A549 (cell line): ENCODE measurements around the gene FRMD4A. TPM values are rescaled to one million over a fixed set of nuclear protein-coding genes. Genes with fewer than 3 reads are reported as not detected.

Source experiments
- ATAC-seq, 2 experiments: fragments of 200-7000 bp in 1 of 2; fragments of >200 bp in 1 of 2; cut with Nextera tagmentation in 1 of 2; cut with Tn5 transposase in 1 of 2; 3 replicates each; pipeline versions ENCODE4 v1.8.0 to v1.9.1; 2018 to 2020; ENCODE audit warnings: mild to moderate bottlenecking in 1 of 2, moderate library complexity in 1 of 2
- CTCF ChIA-PET: fragments of 300-600 bp; sonication (Branson Sonifier 250); formaldehyde crosslinking; extraction: SDS; loops from one replicate; lab custom pipeline; 2021; ENCODE audit warnings: antibody characterized with exemption, inconsistent platforms; lab: Yijun Ruan, JAX
- POLR2A ChIA-PET: fragments of 350-600 bp; formaldehyde crosslinking; extraction: SDS; loops from one replicate; lab custom pipeline; 2021; ENCODE audit warnings: antibody characterized with exemption, inconsistent platforms; lab: Yijun Ruan, JAX
- DNase-seq, 2 experiments: peaks; one replicate each; pipeline versions ENCODE4 v3.0.0 to v3.0.0-alpha.2; 2011 to 2016; ENCODE audit warnings: low read depth in 1 of 2, low spot score in 1 of 2
- FAIRE-seq: peaks from 2 replicates; lab custom pipeline; 2011; peaks lifted over from hg19 to GRCh38; lab: Jason Lieb, UNC
- H3K27ac ChIP-seq, 2 experiments: fragments of >200 bp; sonication (Bioruptor Twin); formaldehyde crosslinking; 3 replicates each; pipeline ENCODE4 v1.5.1; 2016 to 2017
- H3K4me1 ChIP-seq: fragments of >200 bp; sonication (Bioruptor Twin); formaldehyde crosslinking; 3 replicates; pipeline ENCODE4 v1.6.1; 2016
- H3K4me2 ChIP-seq: fragments of >200 bp; sonication (Bioruptor Twin); formaldehyde crosslinking; 3 replicates; pipeline ENCODE4 v1.6.1; 2016
- H3K4me3 ChIP-seq: fragments of >200 bp; sonication (Bioruptor Twin); formaldehyde crosslinking; 3 replicates; pipeline ENCODE4 v1.5.1; 2016
- H3K9me3 ChIP-seq: fragments of >200 bp; sonication (Bioruptor Twin); formaldehyde crosslinking; 3 replicates; pipeline ENCODE4 v1.6.1; 2016
- CBX8 ChIP-seq: fragments of 200-600 bp; sonication (generic); IDR thresholded peaks from 2 replicates; pipeline ENCODE4 v1.6.1; 2016
- CEBPB ChIP-seq, 2 experiments: fragments of >200 bp in 1 of 2; sonication (Bioruptor Twin) in 1 of 2; formaldehyde crosslinking in 1 of 2; IDR thresholded peaks; 2 replicates each; pipeline ENCODE4 v1.6.1; 2012 to 2016
- CHD4 ChIP-seq: fragments of 200-600 bp; sonication (generic); IDR thresholded peaks from 2 replicates; pipeline ENCODE4 v1.6.1; 2016; ENCODE audit warnings: antibody characterized with exemption, mild to moderate bottlenecking, borderline replicate concordance
- EP300 ChIP-seq, 2 experiments: fragments of >200 bp; sonication (Bioruptor Twin); formaldehyde crosslinking; IDR thresholded peaks; 2 replicates in 1 of 2; 3 replicates in 1 of 2; pipeline ENCODE4 v1.6.1; 2016 to 2017
- ESRRA ChIP-seq: fragments of 150-350 bp; IDR thresholded peaks from 2 replicates; pipeline ENCODE4 v1.6.1; 2014; ENCODE audit warnings: mild to moderate bottlenecking, low read length, borderline replicate concordance
- GATA3 ChIP-seq: IDR thresholded peaks from 2 replicates; pipeline ENCODE4 v1.6.1; 2012; ENCODE audit warnings: borderline replicate concordance
- HEYL ChIP-seq: fragments of 250-450 bp; sonication (Bioruptor Pico); IDR thresholded peaks from 2 replicates; pipeline ENCODE4 v1.8.0; 2021; ENCODE audit warnings: mild to moderate bottlenecking, moderate library complexity
- HOXA7 ChIP-seq: fragments of 250-450 bp; sonication (Bioruptor Pico); IDR thresholded peaks from 2 replicates; pipeline ENCODE4 v1.5.0; 2020; ENCODE audit warnings: mild to moderate bottlenecking, moderate library complexity
- MAFK ChIP-seq: fragments of 450-650 bp; IDR thresholded peaks from 2 replicates; pipeline ENCODE4 v1.6.1; 2014; ENCODE audit not compliant: partially characterized antibody
- MAZ ChIP-seq: fragments of 150-350 bp; IDR thresholded peaks from 2 replicates; pipeline ENCODE4 v1.6.1; 2014; ENCODE audit warnings: antibody characterized with exemption, low read depth, low read length, borderline replicate concordance
- NFE2L2 ChIP-seq: fragments of 150-350 bp; conservative IDR thresholded peaks from 2 replicates; pipeline ENCODE4 v1.6.1; 2014; ENCODE audit warnings: low read length
- NPAS2 ChIP-seq: fragments of 250-450 bp; sonication (Bioruptor Pico); IDR thresholded peaks from 2 replicates; pipeline ENCODE4 v1.8.0; 2022; ENCODE audit warnings: mild to moderate bottlenecking, moderate library complexity, borderline replicate concordance
- POLR2A ChIP-seq: IDR thresholded peaks from 2 replicates; pipeline ENCODE4 v1.6.1; 2012; ENCODE audit warnings: mild to moderate bottlenecking, low read length
- RAD21 ChIP-seq, 2 experiments: fragments of >200 bp in 1 of 2; sonication (Bioruptor Twin) in 1 of 2; formaldehyde crosslinking in 1 of 2; IDR thresholded peaks in 1 of 2; conservative IDR thresholded peaks in 1 of 2; 2 replicates in 1 of 2; 3 replicates in 1 of 2; pipeline ENCODE4 v1.6.1; 2012 to 2018; ENCODE audit warnings: inconsistent platforms in 1 of 2
- RARB ChIP-seq: fragments of 250-450 bp; sonication (Bioruptor Pico); IDR thresholded peaks from 2 replicates; pipeline ENCODE4 v1.8.0; 2021; ENCODE audit warnings: mild to moderate bottlenecking, moderate library complexity
- RNF2 ChIP-seq: fragments of 200-600 bp; sonication (generic); IDR thresholded peaks from 2 replicates; pipeline ENCODE4 v1.6.1; 2016; ENCODE audit warnings: low read depth, mild to moderate bottlenecking, antibody characterized with exemption, moderate library complexity, borderline replicate concordance
- SMC3 ChIP-seq: fragments of >200 bp; sonication (Bioruptor Twin); formaldehyde crosslinking; IDR thresholded peaks from 3 replicates; pipeline ENCODE4 v1.6.1; 2018; ENCODE audit warnings: inconsistent platforms
- TFCP2L1 ChIP-seq: fragments of 250-450 bp; sonication (Bioruptor Pico); IDR thresholded peaks from 2 replicates; pipeline ENCODE4 v1.5.0; 2021; ENCODE audit warnings: mild to moderate bottlenecking
- ZFP36 ChIP-seq: fragments of 450-650 bp; IDR thresholded peaks from 2 replicates; pipeline ENCODE4 v1.6.1; 2014; ENCODE audit warnings: borderline replicate concordance; ENCODE audit not compliant: partially characterized antibody
- WGBS: methylation state at CpG from one replicate; pipeline ENCODE4 v1.1.6; 2017; ENCODE audit errors: missing lambda C conversion rate; 5-methylcytosine and 5-hydroxymethylcytosine counted together
- polyA plus RNA-seq, 4 experiments: library from polyadenylated mRNA; depleted of rRNA in 3 of 4; stranded (reverse); fragments of >200 nt; fragmentation: RNase III in 1 of 4; extraction: RNeasy Plus Mini Kit Qiagen cat#74134 plus additional on column Dnase treatment in 1 of 4; gene quantifications; 2 replicates in 3 of 4; 3 replicates in 1 of 4; pipeline ENCODE4 v1.2.3, GENCODE V29; 2011 to 2017
- TF ChIP-seq, protein P1 (sequence below): IDR thresholded peaks from 2 replicates; pipeline ENCODE4 v1.6.1; 2012

The FRMD4A gene
- polyA plus RNA-seq, 2 of the 4 experiments (the other 2 are of a cell fraction) = 2.5 to 4.7 TPM

DNA sequence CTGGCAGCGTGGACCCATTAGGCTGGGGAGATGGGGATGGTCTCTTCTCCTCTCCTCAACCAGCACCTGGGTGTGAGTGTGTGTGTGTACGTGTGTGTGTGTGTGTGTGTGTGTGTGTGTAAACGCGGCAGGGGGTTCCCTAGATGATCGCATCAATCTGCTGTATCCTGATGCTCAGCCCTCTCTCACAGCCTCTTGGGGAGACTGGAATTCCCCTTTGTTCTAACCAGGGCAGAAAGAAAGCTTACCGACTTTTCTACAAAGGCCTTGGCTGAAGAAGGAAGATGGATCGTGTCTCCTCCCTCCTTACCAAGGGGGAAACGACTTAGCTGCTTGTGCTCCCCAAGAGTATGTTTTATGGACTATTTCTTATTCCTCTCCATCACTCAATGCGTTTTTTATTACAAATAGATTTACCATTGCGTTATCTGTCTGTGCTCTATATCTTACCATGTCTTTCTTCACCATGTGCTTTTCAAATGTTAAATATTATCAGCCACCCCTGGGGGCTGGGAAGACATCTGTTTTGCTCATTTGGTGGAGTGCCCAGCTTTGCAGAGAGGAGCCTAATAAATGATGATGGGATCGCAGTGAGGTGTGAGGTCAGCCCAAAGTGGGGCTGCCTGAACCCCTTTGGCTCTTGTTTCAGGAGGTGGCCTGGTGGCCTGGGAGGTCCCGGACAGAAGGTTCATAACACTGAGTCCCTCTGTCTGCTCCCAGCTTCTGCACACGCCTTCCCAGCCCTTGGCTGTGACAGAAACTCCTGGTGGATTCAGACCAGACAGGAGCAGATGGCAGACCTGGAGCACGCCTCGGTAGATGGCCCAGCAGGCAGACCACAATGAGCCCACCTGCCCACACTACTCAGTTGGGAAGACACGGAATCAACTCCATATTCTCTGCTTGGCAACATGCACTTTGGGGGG is 481.9 kb downstream of the FRMD4A start:
- 73% methylated on average over 16 of the region's 16 CpGs for WGBS
- H3K4me2 ChIP-seq = no peak overlapping the region
- H3K27ac ChIP-seq = no peak overlapping the region
- ATAC-seq = no peak
- no peak for DNase-seq
- no peaks in the 10 kb centered on the region for H3K9me3 ChIP-seq
- H3K4me3 ChIP-seq = no peak overlapping the region
- no peak for TF ChIP-seq POLR2A
- no peak for TF ChIP-seq NPAS2
- no peak for TF ChIP-seq HEYL
- TF ChIP-seq GATA3 = no peak
- no peak for TF ChIP-seq CHD4
- TF ChIP-seq MAZ = no peak
- TF ChIP-seq CBX8 = no peak
- TF ChIP-seq RAD21 (conservative IDR thresholded peaks at IDR 0.05 in 1 of 2, IDR thresholded peaks at IDR 0.05 in 1 of 2) = no peak
- TF ChIP-seq ZFP36 = no peak
- TF ChIP-seq CEBPB (IDR thresholded peaks at IDR 0.05) = no peak
- no peak for TF ChIP-seq ESRRA
- no peak for TF ChIP-seq TFCP2L1
- TF ChIP-seq EP300 (IDR thresholded peaks at IDR 0.05) = no peak
- TF ChIP-seq NFE2L2 = no peak
- no peak for TF ChIP-seq RARB (CRISPR knock-in tag)
- no peak for TF ChIP-seq SMC3
- TF ChIP-seq, protein P1, sequence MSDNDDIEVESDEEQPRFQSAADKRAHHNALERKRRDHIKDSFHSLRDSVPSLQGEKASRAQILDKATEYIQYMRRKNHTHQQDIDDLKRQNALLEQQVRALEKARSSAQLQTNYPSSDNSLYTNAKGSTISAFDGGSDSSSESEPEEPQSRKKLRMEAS = no peak
- TF ChIP-seq HOXA7 (CRISPR knock-in tag) = no peak
- TF ChIP-seq, all 56 proteins: peak for 0
- no peak for FAIRE-seq
- ChIA-PET CTCF (no interaction called here), POLR2A (no interaction called here)
- no peaks in the 10 kb centered on the region for H3K4me1 ChIP-seq

DNA sequence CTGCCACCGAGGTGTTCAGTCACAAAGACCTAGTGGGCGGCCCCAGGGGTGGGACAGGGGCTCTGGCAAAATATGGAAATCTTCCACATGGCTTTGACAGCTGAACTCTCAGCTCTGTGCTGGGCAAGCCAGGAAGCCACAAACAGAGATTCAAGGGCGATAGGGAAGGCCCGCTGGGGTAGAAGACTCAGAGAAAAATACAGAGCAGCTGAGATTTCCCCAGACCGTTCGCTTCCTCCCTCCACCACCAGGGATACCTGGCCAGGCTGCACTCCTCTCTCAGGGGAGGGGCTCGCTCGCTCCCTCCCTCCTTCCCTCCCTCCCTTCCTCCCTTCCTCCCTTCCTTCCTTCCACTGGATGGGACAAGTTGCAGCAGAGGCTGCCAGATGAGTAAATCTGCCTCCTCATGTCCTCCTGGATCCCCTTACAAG is 483.5 kb downstream of the FRMD4A start:
- FAIRE-seq (no peak), DNase-seq (no peak), ATAC-seq (peak; percentile 60 to 68; a peak in 4 of 6 replicates)
- 74% methylated on average over 8 of the region's 8 CpGs for WGBS
- Histone ChIP-seq H3K9me3 (no peaks in the 10 kb centered on the region), H3K27ac (no peak overlapping the region), H3K4me2 (no peak overlapping the region; the same call in 2 of the 3 replicates)
- CTCF ChIA-PET = interaction anchor here (0.6 kb wide), 1 partner anchor 272 kb away, joined by 3 read pairs; no protein-coding TSS in a partner anchor
- POLR2A ChIA-PET = no interaction called here
- TF ChIP-seq CEBPB (IDR thresholded peaks at IDR 0.05) (no peak), NFE2L2 (no peak), RARB (CRISPR knock-in tag) (no peak)
- TF ChIP-seq, all 56 proteins: peak for 0
- Histone ChIP-seq H3K4me1 (no peaks in the 10 kb centered on the region), H3K4me3 (no peak overlapping the region)

DNA sequence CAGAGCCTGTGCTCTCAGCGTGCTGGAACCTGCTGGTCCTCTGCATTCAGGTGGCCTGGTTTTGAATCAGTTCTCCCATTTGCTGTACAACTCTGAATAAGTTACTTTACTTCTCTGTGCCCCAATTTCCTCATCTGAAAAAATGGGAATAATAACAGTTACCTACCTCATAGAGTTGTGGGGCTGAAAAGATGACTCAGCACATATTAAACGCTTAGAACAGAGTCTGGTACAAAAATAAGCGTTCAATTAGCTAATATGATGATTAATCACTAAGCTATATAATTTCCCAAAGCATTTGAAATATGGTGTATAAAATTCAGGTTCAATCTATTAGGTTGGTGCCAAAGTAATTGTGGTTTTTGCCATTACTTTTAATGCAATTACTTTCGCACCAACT is 484.8 kb downstream of the FRMD4A start:
- no peak for DNase-seq
- no peak for ATAC-seq
- ChIA-PET POLR2A (no interaction called here), CTCF (no interaction called here)
- no peak overlapping the region for H3K4me2 ChIP-seq
- WGBS = 82% methylated on average over 4 of the region's 4 CpGs
- H3K9me3 ChIP-seq = peaks cover 5% of the 10 kb centered on the region; the same call in 1 of the 3 replicates
- TF ChIP-seq SMC3 (no peak), MAFK (peak; percentile 92), NFE2L2 (peak; percentile 68)
- H3K4me1 ChIP-seq = no peaks in the 10 kb centered on the region
- FAIRE-seq = no peak
- H3K27ac ChIP-seq = no peak overlapping the region
- no peak overlapping the region for H3K4me3 ChIP-seq

DNA sequence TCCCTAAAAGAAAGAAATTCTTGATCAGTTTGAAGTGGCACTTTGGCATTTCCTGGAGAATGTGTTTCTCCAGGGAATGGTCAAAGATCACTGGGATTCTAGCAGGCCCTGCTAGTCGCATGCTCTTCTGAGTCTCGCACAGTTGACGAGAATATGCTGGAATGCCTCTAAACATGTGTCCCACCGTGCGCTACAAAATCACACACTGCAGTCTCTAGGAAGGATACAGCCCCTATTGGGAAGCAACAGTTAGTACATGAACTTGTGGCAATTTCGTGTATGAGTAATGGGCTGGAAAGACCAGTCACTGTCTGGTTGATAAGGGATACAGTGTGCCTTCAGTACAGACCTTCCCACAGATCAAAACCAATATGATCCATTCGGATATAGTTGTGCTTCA is 486.1 kb downstream of the FRMD4A start:
- 78% methylated on average over 7 of the region's 7 CpGs for WGBS
- POLR2A ChIA-PET = no interaction called here
- TF ChIP-seq RNF2 = no peak
- Histone ChIP-seq H3K4me3 (no peak overlapping the region), H3K4me2 (no peak overlapping the region), H3K4me1 (no peaks in the 10 kb centered on the region), H3K9me3 (peaks cover 5% of the 10 kb centered on the region; the same call in 1 of the 3 replicates), H3K27ac (no peak overlapping the region)
- DNase-seq (no peak), FAIRE-seq (no peak), ATAC-seq (no peak)
- CTCF ChIA-PET = no interaction called here
